ENCODE results near the gene BMX.

GRCh38 chrX:15574017-15574416 is 73.4 kb downstream of the BMX start:
- TF ChIP-seq CTCF (IDR thresholded peaks at IDR 0.05) (no peak), POLR2A (IDR thresholded peaks at IDR 0.05) (no peak)

All from vagina (tissue), 2 donors.